ENCODE measurements around the gene C1QBP. TPM values are rescaled to one million over a fixed set of nuclear protein-coding genes. Genes with fewer than 3 reads are reported as not detected.
"Not testable (repeated sequence)": the region's sequence is repeated elsewhere in the genome, so short reads cannot be mapped to it uniquely, and the experiment has no call there.

C1QBP gene
- total RNA-seq, 1 donor from 2014 or later, result 259 TPM

DNA sequence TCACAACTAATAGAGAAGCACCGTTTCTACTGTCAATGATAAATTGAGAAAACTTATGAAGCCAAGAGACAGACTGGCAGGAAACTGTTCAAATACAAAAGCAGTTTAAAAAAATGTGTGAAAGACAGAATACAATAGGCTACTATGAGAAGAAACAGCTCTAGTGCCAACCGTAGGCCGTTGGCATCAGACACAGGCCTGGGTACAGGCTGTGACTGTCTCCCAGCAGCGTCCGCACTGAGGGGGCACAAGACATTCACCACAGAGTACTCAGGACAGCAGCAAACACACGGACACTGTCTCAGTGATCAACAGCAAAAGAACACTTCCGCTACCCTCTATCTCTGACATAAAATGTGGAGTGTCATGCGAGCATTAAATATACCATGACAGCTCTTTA is 7.8 kb upstream of the C1QBP start:
- DNase-seq (ENCODE audit: low read depth), result no peak
- no peak overlapping the region for H3K4me3 ChIP-seq (ENCODE audit: low read depth, low read length)
- TF ChIP-seq CTCF (conservative IDR thresholded peaks at IDR 0.05; ENCODE audit: low read depth, low read length), result no peak

GRCh38 chr17:5444209-5444608 is 5.3 kb upstream of the C1QBP start:
- H3K4me3 ChIP-seq (ENCODE audit: low read depth, low read length), result no peak overlapping the region
- no peak for TF ChIP-seq CTCF (conservative IDR thresholded peaks at IDR 0.05; ENCODE audit: low read depth, low read length)
- DNase-seq (ENCODE audit: low read depth), result no peak

- TF ChIP-seq CTCF (conservative IDR thresholded peaks at IDR 0.05; ENCODE audit: low read depth, low read length), result no peak
- no peak overlapping the region for H3K4me3 ChIP-seq (ENCODE audit: low read depth, low read length)
- no peak for DNase-seq (ENCODE audit: low read depth)
Observed at GRCh38 chr17:5443728-5444127, 4.8 kb upstream of the C1QBP start.

GRCh38 chr17:5439446-5439764 is 450 bp upstream of the C1QBP start:
- peak overlapping the region; percentile 80 for H3K4me3 ChIP-seq (ENCODE audit: low read depth, low read length)
- no peak for DNase-seq (ENCODE audit: low read depth)
- TF ChIP-seq CTCF (conservative IDR thresholded peaks at IDR 0.05; ENCODE audit: low read depth, low read length), result no peak

- H3K4me3 ChIP-seq (ENCODE audit: low read depth, low read length), result peak overlapping the region; percentile 80
- TF ChIP-seq CTCF (conservative IDR thresholded peaks at IDR 0.05; ENCODE audit: low read depth, low read length), result no peak
- no peak for DNase-seq (ENCODE audit: low read depth)
Observed at GRCh38 chr17:5437721-5438317, 1.1 kb downstream of the C1QBP start.

DNA sequence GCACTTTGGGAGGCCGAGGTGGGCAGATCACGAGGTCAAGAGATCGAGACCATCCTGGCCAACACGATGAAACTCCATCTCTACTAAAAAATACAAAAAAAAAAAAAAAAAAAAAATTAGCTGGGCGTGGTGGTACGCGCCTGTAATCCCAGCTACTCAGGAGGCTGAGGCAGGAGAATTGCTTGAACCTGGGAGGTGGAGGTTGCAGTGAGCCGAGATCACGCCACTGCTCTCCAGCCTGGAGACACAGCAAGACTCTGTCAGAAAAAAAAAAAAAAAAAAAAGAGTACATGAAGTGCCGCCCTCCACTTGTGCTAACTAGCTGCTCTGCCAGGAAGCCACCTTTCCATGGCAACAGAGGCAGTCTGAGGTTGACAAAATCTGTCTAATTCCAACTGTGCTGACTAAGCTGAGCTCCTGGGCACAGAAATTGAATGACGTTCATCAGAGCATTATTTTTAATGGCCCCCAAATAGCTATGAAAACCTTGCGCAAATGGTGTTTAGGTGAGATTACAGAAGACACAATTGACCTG is 3.1 kb downstream of the C1QBP start:
- not testable (repeated sequence) for DNase-seq (ENCODE audit: low read depth); H3K4me3 ChIP-seq (ENCODE audit: low read depth, low read length)

GRCh38 chr17:5434984-5435383 is 4.0 kb downstream of the C1QBP start:
- no peak for TF ChIP-seq CTCF (conservative IDR thresholded peaks at IDR 0.05; ENCODE audit: low read depth, low read length)
- DNase-seq (ENCODE audit: low read depth), result no peak
- H3K4me3 ChIP-seq (ENCODE audit: low read depth, low read length), result no peak overlapping the region
